Activated T-helper 1 cell treated with anti-CD3 and anti-CD28 coated beads, Interleukin-2, amount 50 U/mL, for 16 hours (primary cell): Measurements from ENCODE around the gene SLC25A11.
"Not testable (repeated sequence)": the region's sequence is repeated elsewhere in the genome, so short reads cannot be mapped to it uniquely, and the experiment has no call there.

Experiments
- DNase-seq, 2 donors: peaks; one replicate each; pipeline ENCODE4 v3.0.0-alpha.2; 2020; ENCODE audit warnings: low read depth in 1 of 2, low spot score in 1 of 2

SLC25A11 gene

DNA sequence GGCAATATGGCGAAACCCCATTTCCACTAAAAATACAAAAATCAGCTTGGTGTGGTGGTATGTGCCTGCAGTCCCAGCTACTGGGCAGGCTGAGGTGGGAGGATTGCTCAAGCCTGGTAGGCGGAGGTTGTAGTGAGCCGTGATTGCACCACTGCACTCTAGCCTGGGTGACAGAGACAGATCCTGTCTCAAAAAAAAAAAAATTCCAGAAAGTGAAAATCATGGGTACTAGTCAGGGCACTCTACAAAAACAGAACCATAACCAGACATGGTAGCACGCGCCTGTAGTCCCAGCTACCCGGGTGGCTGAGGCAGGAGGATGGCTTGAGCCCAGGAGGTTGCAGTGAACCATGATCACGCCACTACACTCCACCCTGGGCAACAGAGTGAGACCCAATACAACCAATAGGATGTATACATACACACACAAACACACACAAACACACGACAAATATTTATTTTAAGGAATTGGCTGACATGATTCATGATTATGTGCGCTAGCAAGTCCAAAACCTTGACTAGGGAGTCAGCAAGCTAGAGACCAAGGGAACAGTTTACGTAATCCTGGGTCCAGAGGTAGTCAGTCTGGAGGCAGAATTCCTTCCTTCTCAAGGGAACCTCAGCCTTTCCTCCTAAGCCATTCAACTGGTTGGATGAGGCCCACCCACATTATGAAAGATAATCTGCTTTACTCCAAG lies 19.3 kb downstream of the SLC25A11 start:
- DNase-seq: no peak

DNA sequence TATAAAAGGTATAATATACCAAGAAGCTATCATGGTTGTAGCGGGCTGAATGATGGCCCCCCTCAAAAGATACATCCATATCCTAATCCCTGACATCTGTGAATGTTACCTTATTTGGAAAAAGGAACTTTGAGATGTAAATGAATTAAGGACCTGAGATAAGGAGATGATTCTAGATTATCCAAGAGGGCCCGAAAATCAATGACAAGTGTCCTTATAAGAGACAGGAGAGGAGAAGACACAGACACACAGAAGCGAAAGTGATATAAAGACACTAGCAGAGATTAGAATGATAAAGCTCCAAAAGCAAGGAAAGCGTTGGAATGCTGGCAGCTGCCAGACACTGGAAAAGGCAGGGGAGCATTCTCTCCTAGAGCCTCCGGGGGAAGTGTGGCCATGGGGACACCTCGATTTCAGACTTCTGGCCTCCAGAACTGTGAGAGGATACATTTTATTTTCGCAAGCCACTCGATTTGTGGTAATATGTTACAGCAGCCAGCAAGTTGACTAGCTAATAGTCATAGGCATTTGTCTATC lies 20.3 kb downstream of the SLC25A11 start:
- no peak for DNase-seq

DNA sequence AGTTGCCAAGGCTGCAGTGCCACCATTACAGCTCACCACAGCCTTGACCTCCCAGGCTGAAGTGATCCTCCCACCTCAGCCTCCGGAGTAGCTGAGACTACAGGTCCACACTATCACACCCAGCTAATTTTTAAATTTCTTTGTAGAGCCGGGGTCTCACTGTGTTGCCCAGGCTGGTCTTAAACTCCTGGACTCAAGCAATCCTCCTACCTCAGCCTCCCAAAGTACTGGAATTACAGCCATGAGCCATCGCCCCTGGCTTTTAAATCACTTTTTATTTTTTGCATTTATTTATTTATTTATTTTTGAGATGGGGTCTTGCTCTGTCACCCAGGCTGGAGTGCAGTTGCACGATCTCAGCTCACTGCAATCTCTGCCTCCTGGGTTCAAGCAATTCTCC lies 25.3 kb downstream of the SLC25A11 start:
- DNase-seq: not testable (repeated sequence)

DNA sequence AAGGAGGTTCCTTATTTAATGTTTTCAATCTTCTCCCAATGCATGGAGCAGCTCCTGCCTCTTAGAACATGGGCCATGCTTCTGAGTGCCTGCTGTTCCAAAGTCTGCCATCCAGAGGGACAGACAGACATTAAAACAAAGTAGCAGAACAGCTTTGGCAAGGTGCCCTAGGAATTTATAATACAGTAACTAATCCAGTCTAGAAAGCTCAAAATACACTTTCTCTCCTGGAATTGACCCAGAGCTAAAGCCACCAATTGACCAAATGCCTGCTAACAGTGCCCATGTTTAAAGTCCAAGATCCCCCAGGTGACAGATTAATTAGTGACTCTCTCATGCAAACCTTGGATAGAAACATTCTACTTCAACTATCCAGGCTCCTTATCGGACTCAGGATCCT lies 25.9 kb downstream of the SLC25A11 start:
- no peak for DNase-seq

DNA sequence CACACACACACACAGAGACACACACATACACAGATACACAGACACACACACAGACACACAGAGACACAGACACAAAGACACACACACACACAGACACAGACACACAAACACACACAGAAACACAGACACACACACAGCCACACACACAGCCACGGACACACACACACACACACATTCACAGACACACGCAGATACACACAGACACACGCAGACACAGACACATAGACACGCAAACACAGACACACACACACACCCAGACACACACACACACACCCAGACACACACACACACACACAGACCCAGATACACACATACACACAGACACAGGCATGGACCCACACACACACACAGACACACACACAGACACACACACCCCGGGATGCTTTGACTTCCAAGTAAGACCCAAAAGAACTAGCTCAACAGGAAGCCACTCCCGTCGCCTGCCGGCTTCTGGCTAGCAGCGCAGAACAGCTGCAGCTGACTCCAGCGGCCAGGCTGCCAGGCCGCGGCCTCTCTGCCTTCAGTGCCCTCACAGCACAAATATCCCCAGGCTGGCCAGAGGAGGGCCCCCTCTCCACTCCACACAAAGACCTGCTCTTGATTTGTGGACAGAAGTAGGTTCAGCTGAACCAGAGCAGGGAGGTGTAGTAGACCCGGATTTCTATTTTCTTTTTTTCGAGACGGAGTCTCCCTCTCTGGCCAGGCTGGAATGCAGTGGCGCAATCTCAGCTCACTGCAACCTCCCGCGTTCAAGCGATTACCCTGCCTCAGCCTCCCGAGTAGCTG lies 30.9 kb downstream of the SLC25A11 start:
- DNase-seq: peak; percentile 46 to 47

DNA sequence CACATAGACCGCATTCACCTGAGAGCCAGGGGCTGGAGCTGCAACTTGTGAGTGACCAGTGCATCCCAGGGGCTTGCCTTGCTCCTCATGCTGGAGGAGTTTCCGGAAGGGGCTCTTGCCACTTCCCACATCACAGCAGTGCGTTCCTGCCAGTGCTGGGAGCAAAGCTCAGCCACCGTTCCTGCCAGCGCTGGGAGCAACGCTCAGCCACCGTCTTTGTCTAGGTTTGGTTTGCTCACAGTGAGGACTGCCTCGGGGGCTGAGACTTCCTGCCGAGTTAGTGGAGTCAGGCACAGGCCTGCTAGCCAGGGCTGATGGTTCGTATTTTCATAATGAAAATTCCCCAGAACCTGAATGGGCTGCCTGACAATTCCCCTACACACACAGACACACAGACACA lies 31.5 kb downstream of the SLC25A11 start:
- DNase-seq: no peak

DNA sequence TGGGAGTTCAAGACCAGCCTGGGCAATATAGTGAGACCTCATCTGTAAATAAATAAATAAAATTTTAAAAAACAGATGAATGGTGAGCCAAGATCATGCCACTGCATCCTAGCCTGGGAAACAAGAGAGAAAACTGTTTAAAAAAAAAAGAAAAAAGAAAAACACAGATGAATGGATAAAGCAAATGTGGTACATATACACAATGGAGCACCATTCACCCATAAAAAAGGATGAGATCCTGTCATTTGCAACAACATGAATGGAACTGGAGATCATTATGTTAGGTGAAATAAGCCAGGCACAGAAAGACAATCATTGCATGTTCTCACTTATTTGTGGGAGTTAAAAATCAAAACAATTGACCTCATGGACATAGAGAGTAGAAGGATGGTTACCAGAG lies 33.2 kb downstream of the SLC25A11 start:
- DNase-seq: not testable (repeated sequence)

DNA sequence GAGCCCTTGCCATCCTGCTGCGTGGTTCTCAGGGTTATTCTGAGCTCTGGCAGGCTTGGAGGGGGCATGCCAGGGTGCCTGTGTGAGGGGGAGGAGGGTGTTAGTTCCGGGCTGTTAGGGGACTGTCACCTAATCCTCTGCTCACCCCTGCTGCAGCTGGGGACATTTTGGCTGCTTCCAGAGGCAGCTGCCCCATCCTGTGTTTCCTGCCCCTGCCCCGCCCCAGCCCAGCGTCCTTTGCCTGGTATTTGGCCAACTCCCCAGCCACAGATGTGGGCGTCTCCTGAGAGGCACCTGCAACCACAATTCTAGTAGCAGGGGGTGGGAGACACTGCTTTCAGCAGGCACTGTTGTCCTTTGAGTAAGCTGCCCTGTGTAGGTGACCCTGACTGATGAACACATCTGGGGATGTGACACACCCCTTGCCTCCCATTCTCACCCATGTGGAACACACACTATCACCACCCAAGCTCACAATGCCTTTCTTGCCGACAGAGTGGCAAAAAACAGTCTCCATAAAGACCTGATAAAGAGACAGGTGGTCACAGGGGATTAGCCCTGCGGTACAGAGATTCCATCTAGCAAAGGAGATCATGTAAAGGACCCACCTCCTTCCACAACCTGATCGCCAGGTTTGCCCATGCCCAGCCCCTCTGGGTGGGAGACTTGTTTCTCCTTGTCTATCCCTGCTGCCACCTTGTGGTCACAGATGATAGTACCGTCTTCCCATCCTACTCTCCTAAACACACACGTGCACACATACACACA lies 36.6 kb downstream of the SLC25A11 start, which contains the start of gene CHRNE:
TSS of gene CHRNE (minus strand) at position 48 of the 768 bp plus-strand sequence. CDS start at position 13, 35 bp downstream.
- peak in 1 of 2 donors; percentile 54 for DNase-seq

DNA sequence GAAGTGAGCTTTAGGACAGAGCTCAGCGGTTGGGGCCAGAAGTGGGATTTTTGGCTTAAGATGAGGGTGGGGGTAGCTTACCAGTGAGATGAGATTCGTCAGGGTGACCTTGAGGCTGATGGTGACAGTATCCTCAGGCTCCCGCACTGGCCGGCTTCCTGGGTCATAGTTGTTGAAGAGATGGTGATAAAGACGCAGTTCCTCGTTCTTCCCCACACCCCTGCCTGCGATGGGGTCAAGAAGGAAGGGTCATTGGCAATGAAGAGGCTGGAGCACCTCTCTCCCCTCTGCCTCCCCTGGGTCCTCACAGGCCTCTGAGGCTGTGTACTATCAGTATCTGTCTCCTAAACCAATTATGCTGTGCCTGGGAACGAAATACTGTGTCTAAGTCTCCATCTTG lies 37.3 kb downstream of the SLC25A11 start:
- no peak for DNase-seq

DNA sequence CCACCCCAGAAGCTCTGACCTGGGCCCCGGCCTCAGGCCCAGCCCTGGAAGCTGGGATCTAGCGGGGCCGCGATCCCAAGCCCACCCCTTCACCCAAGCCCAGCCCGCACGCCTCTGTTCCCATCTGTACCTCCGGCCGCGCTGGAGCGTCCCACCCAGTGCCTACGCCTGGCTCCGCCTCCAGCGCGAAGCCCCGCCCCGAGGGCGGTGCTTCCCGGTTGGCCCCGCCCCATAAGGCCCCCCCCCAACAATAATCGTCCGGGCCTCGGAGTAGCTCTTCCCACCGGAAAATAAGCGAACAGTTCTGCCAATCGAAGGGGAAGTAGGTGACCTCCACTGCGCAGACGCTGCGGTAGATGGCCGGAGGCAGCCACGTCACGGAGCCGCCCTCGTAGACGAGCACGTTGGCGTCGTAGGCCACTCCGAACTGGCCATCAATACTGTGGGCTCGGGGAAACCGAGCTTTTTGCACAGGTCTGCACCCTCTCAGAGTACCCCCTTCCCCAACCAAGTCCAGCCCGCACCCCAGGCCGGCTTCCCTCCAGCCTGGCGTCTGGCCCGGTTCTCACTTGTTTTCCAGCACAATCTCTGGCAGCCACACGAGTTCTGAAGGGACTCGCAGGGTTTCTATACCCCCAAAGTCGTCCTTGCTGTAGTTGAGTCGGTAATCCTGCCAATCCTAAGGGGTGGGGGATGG lies 38.0 kb downstream of the SLC25A11 start:
- DNase-seq: no peak

DNA sequence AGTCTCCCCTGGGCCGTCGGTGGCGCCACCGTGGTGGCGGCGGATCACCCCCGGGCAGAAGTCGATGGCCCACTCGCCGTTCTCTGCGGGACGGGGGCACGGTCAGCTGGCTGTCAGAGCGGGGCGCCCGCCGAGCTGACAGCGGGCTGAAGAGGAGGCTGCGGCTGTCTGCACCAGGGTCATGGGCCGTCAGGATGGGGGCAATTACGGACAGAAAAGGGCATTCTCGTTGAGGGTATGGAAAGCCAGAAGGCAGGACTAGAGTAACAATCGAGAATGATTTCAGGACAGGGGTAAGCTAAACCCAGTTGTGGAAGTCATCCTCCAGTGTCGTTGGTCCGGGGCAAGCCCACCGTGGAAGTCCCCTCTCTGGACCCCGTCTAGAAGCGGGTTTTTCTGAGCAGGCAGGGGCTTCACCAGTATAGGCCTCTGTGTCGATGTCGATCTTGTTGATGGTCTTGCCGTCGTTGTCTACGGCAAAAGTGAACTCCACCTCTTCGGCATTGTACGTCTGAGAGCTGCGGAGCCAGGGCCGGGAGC lies 38.7 kb downstream of the SLC25A11 start:
- DNase-seq: no peak

DNA sequence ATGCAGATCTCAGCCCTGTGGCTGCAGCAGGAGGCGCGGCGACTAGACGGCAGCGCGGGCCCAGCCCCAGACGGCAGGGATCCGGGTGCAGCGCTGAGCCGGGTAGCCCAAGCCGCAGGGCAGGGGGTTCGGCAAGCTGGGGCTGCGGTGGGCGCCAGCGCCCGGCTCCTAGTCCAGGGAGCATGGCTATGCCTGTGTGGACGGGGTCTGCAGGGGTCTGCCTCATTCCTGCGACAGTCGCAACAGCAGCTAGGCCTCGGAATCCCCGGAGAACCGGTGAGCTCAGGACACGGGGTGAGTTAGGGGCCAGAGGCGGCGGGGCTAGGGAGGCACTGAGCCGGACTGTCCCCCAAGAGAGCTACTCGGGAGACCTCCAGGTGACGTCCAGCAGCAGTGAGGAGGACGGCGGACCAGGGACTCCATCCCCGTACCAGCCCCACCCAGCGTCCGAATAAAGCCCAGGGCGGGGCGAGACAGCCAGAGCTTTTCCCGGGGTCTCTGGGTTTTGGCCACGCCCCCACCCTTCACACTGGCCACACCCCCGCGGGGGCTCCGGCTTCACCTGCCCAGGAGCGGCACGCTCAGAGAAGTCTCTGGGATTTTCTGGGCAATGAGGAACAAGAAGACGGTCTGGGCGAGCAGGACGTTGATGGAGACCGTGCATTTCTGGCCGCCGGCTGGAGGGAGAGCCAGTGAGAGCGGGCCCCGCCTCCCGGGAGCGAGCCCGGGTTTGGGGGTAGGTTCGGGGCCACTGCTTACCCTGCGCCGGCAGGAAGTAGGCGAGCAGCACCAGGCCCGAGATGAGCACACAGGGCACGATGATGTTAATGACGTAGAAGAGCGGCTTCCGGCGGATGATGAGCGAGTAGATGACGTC lies 39.4 kb downstream of the SLC25A11 start:
- DNase-seq: peak in 1 of 2 donors; percentile 42

DNA sequence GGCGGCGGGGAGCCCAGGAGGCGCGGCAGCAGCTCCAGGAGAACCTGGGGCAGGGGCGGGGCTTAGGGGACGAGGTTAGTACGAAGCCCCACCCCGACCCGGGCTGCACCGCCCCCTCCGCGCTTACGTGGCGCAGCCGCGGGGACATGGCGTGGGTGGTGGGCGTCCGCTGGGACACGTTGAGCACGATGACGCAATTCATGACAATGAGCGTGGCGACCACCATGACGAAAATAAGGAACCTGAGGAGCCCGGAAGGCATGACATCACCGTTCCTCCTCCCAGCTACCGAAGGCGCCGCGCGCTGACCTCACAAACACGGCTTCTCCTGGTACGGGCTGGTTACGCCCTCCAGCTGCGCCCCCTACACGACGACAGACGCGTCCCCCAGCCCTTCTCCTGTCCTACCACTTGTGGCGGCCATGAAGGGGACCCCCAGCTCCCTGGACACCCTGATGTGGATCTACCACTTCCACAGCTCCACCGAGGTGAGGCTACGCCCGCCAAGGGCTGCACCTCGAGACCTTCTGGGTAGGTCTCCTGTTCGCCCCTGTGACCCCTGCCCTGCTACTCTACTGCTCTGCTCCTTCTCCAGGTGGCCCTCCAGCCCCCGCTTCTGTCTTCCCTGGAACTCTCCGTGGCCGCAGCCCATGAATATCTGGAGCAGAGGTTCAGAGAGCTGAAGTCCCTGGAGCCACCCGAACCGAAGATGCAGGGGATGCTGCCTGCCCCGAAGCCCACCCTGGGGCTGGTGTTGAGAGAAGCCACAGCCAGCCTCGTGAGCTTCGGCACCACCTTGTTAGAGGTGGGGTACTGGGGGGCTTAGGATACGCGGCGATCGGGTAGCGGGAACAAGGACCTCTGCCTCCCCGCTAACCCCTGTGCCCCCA lies 40.3 kb downstream of the SLC25A11 start, which contains the start of gene C17orf107:
TSS of gene C17orf107 (plus strand) at position 196 of the 890 bp plus-strand sequence. CDS start at position 423, 227 bp downstream.
- DNase-seq: peak; percentile 74 to 92

DNA sequence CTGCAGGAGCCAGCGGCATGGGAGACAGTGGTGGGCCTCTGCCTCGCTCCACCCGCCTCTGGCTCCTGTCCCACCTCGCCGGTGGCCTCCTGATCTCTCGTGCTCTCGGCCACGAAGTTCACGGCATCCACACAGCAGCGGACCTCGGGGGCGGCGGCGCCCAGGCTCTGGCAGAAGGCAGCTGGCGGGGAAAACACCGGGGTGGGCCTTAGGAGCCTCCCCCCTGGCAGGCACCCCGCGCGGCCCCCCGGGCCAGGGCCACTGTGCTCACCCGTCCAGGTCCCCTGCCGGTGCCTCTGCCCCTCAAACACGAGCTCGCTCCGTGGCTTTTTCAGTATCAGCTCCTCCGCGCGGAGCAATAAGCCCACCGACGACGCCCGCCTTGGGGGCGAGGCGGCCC lies 40.9 kb downstream of the SLC25A11 start:
- DNase-seq: no peak

DNA sequence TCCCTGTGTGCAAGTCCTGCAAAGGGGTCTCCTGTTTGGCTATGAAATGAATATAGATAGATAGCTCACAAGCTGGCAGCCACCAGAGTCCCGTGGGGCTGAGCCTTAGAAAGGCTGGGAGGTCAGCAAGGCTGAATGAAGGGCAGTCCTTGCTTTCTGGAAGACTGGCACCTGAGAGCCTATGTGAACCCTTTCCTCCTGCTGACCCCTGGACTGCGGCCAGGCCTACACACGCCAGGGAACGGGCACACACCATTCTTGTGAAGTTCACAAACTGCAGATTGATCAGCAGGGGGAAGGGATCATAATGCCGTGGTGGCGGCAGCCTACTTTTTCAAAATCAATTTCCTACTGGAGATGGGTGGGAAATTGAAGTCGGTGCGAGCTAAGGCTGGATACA lies 41.5 kb downstream of the SLC25A11 start:
- no peak for DNase-seq

DNA sequence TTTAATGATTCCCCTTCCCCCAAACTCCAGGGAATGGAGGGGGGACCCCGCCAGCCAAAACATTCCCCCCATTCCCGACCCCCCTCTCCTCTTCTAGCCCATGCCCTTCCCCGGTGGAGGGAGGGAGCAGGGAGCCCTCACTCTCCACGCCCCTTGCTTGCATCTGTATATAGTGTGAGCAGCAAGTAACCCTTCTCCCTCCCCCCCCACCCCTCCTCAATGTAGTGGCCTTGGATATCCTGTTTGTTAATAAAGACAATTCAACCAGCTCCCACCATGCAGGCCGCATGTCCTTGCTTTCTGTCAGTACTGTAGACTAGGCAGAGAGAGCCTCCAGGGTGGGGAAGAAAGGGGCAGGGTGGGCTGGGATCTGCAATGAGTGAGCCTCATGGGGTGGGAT lies 42.1 kb downstream of the SLC25A11 start:
- DNase-seq: no peak

DNA sequence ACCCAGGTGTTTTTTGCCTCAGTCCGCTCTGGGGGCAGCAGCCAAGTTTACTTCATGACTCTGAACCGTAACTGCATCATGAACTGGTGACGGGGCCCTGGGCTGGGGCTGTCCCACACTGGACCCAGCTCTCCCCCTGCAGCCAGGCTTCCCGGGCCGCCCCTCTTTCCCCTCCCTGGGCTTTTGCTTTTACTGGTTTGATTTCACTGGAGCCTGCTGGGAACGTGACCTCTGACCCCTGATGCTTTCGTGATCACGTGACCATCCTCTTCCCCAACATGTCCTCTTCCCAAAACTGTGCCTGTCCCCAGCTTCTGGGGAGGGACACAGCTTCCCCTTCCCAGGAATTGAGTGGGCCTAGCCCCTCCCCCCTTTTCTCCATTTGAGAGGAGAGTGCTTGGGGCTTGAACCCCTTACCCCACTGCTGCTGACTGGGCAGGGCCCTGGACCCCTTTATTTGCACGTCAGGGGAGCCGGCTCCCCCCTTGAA lies 42.6 kb downstream of the SLC25A11 start:
- no peak for DNase-seq
